ENCODE results near the gene FNDC7. TPM values are rescaled to one million over a fixed set of nuclear protein-coding genes. Genes with fewer than 3 reads are reported as not detected.

The FNDC7 gene
- total RNA-seq, 1 experiment from 2014 or later, result 0.05 TPM

GRCh38 chr1:108685529-108685928 lies 27.2 kb upstream of the FNDC7 start:
- ChIA-PET POLR2A (no interaction called here), CTCF (no interaction called here)
- no peaks in the 10 kb centered on the region for H3K36me3 ChIP-seq (ENCODE audit: control insufficient read depth, insufficient read depth, low read length)
- ATAC-seq, result no peak
- BruUV-seq (replicated peaks), result no TSS peak
- no peaks in the 10 kb centered on the region; the same call in 1 of the 2 replicates for H3K4me1 ChIP-seq (ENCODE audit: control insufficient read depth, insufficient read depth, low read length)
- H3K4me3 ChIP-seq (ENCODE audit: low read depth in 2 of 2, low read length in 2 of 2), result no peak overlapping the region
- no peak overlapping the region for H3K27ac ChIP-seq (ENCODE audit: low read length)
- TF ChIP-seq REST (IDR thresholded peaks at IDR 0.05; ENCODE audit: insufficient read depth in 1 of 2, low read depth in 2 of 2, low read length in 1 of 2) (no peak), TCF7L2 (IDR thresholded peaks at IDR 0.05; ENCODE audit: low read depth, low read length) (no peak), POLR2AphosphoS5 (IDR thresholded peaks at IDR 0.05; ENCODE audit: low read depth, low read length) (no peak), SIN3A (IDR thresholded peaks at IDR 0.05; ENCODE audit: borderline replicate concordance, insufficient read depth, low read depth, low read length) (no peak)
- TF ChIP-seq, protein P1, sequence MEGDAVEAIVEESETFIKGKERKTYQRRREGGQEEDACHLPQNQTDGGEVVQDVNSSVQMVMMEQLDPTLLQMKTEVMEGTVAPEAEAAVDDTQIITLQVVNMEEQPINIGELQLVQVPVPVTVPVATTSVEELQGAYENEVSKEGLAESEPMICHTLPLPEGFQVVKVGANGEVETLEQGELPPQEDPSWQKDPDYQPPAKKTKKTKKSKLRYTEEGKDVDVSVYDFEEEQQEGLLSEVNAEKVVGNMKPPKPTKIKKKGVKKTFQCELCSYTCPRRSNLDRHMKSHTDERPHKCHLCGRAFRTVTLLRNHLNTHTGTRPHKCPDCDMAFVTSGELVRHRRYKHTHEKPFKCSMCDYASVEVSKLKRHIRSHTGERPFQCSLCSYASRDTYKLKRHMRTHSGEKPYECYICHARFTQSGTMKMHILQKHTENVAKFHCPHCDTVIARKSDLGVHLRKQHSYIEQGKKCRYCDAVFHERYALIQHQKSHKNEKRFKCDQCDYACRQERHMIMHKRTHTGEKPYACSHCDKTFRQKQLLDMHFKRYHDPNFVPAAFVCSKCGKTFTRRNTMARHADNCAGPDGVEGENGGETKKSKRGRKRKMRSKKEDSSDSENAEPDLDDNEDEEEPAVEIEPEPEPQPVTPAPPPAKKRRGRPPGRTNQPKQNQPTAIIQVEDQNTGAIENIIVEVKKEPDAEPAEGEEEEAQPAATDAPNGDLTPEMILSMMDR (IDR thresholded peaks at IDR 0.05), result no peak
- H3K9me3 ChIP-seq (ENCODE audit: control insufficient read depth, insufficient read depth, low read depth, low read length), result no peaks in the 10 kb centered on the region
- intact Hi-C loops (cut with micrococcal nuclease; ENCODE audit: unreplicated experiment) (no loop called here), in situ Hi-C loops (cut with HindIII; ENCODE audit: low pct_unique_long_range_greater_than_20kb, low sequenced_read_pairs) (no loop called here)
- H3K27me3 ChIP-seq (ENCODE audit: control insufficient read depth, insufficient read depth, low read length), result no peaks in the 10 kb centered on the region
- no peak for DNase-seq (ENCODE audit: low read depth, low spot score)

DNA sequence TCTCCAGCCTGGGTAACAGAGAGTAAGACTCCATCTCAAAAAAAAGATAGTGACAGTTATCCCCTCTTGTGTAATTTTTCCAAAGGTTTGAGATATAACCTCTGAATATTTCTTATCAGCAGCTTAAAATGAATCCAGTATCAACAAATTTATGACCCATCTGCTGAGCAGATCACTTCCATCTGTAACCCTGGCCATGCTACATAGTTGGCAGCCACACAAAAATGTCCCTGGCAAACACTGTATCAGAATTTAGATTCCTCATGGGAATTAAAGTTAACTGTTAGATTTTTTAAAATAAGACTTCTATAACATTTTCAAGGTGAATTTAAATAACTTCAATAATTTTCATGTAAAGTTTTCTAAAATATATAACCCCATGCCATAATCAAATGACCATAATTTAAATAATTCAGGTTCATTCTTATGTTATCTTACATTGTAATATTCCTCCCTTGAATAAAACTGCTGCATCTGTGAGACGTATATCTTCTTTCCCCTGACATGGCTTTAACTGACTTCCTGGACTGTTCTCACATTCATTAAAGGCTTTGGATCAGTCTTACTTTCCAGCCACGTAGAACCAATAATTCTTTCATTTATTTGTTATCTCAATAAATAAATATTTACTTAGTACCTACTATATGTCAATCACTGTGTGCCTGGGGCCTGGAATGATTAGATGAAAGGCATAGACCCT lies 25.9 kb upstream of the FNDC7 start:
- intact Hi-C loops (cut with micrococcal nuclease; ENCODE audit: unreplicated experiment) (no loop called here), in situ Hi-C loops (cut with HindIII; ENCODE audit: low pct_unique_long_range_greater_than_20kb, low sequenced_read_pairs) (no loop called here)
- H3K27me3 ChIP-seq (ENCODE audit: control insufficient read depth, insufficient read depth, low read length), result no peaks in the 10 kb centered on the region
- TF ChIP-seq REST (IDR thresholded peaks at IDR 0.05; ENCODE audit: insufficient read depth in 1 of 2, low read depth in 2 of 2, low read length in 1 of 2) (no peak), POLR2AphosphoS5 (IDR thresholded peaks at IDR 0.05; ENCODE audit: low read depth, low read length) (no peak), SIN3A (IDR thresholded peaks at IDR 0.05; ENCODE audit: borderline replicate concordance, insufficient read depth, low read depth, low read length) (no peak), TCF7L2 (IDR thresholded peaks at IDR 0.05; ENCODE audit: low read depth, low read length) (no peak)
- TF ChIP-seq, protein P1 (IDR thresholded peaks at IDR 0.05), result no peak
- ChIA-PET POLR2A (no interaction called here), CTCF (no interaction called here)
- H3K36me3 ChIP-seq (ENCODE audit: control insufficient read depth, insufficient read depth, low read length), result peaks cover 5% of the 10 kb centered on the region; the same call in 1 of the 2 replicates
- H3K27ac ChIP-seq (ENCODE audit: low read length), result no peak overlapping the region
- no peak for DNase-seq (ENCODE audit: low read depth, low spot score)
- H3K4me1 ChIP-seq (ENCODE audit: control insufficient read depth, insufficient read depth, low read length), result peaks cover 8% of the 10 kb centered on the region
- H3K4me3 ChIP-seq (ENCODE audit: low read depth in 2 of 2, low read length in 2 of 2), result no peak overlapping the region
- BruUV-seq (replicated peaks), result no TSS peak
- H3K9me3 ChIP-seq (ENCODE audit: control insufficient read depth, insufficient read depth, low read depth, low read length), result no peaks in the 10 kb centered on the region
- ATAC-seq, result no peak
